Esophagus (tissue), 2 donors: ENCODE measurements around the gene RTP3. TPM values are rescaled to one million over a fixed set of nuclear protein-coding genes. Genes with fewer than 3 reads are reported as not detected.

Source experiments
- H3K27ac ChIP-seq, 2 donors: one replicate each; pipeline ENCODE4 v1.5.1; 2013; ENCODE audit warnings: low read depth in 2 of 2, mild to moderate bottlenecking in 2 of 2, inconsistent platforms in 1 of 2, low read length in 1 of 2, moderate library complexity in 1 of 2
- H3K27me3 ChIP-seq, 2 donors: one replicate each; pipeline ENCODE4 v1.6.1; 2013; ENCODE audit warnings: low read length in 2 of 2, control low read depth in 1 of 2, mild to moderate bottlenecking in 1 of 2; ENCODE audit not compliant: insufficient read depth in 2 of 2, control insufficient read depth in 1 of 2
- H3K36me3 ChIP-seq, 2 donors: one replicate each; pipeline ENCODE4 v1.6.1; 2013; ENCODE audit warnings: low read length in 1 of 2; ENCODE audit not compliant: control insufficient read depth in 2 of 2, insufficient read depth in 2 of 2
- H3K4me1 ChIP-seq, 2 donors: one replicate each; pipeline ENCODE4 v1.6.1; 2013; ENCODE audit warnings: low read length in 1 of 2; ENCODE audit not compliant: control insufficient read depth in 2 of 2, insufficient read depth in 2 of 2
- H3K4me3 ChIP-seq, 2 donors: one replicate each; pipeline ENCODE4 v1.5.1; 2013; ENCODE audit warnings: low read length in 2 of 2, mild to moderate bottlenecking in 2 of 2, low read depth in 1 of 2, moderate library complexity in 1 of 2
- H3K9me3 ChIP-seq, 2 donors: one replicate each; pipeline ENCODE4 v1.6.1; 2013; ENCODE audit warnings: mild to moderate bottlenecking in 2 of 2, low read depth in 1 of 2, low read length in 1 of 2, moderate library complexity in 1 of 2; ENCODE audit not compliant: control insufficient read depth in 2 of 2, insufficient read depth in 1 of 2
- WGBS, 2 donors: extraction: QIAGEN DNeasy Blood & Tissue Kit; methylation state at CpG; one replicate each; pipeline ENCODE4 v1.1.7; 2013; 5-methylcytosine and 5-hydroxymethylcytosine counted together
- polyA plus RNA-seq, 2 donors: library from polyadenylated mRNA; stranded (reverse); fragments of 200-250 nt; gene quantifications; one replicate each; pipeline ENCODE4 v1.2.3, GENCODE V29; 2013
- donor health status: healthy with polysubstance abuse.
- donor health status: Bipolar disorder and iron deficiency.

The RTP3 gene
- polyA plus RNA-seq, 2 donors = not detected

DNA sequence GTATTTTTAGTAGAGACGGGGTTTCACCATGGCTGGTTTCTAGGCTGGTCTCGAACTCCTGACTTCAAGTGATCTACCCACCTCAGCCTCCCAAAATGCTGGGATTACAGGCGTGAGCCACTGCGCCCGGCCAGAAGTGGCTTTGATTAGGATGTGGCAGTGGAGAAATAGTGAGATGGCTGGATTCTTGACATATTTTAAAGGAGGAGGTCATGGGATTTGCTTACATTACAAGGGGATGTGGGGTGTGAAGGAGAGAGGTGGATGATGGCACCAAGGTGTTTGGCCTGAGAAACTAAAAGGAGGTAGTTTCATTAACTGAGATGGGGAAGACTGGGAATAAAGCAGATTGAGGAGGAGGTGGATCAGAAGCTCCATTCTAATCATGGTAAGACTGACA, 18.1 kb upstream of the RTP3 start:
- Histone ChIP-seq H3K27me3 (no peaks in the 10 kb centered on the region), H3K9me3 (peaks cover 0 to 3% of the 10 kb centered on the region in 2 donors), H3K4me3 (no peak overlapping the region), H3K4me1 (no peaks in the 10 kb centered on the region), H3K27ac (no peak overlapping the region), H3K36me3 (no peaks in the 10 kb centered on the region)
- 76 to 84% methylated on average over 5 of the region's 5 CpGs for WGBS, 2 donors

DNA sequence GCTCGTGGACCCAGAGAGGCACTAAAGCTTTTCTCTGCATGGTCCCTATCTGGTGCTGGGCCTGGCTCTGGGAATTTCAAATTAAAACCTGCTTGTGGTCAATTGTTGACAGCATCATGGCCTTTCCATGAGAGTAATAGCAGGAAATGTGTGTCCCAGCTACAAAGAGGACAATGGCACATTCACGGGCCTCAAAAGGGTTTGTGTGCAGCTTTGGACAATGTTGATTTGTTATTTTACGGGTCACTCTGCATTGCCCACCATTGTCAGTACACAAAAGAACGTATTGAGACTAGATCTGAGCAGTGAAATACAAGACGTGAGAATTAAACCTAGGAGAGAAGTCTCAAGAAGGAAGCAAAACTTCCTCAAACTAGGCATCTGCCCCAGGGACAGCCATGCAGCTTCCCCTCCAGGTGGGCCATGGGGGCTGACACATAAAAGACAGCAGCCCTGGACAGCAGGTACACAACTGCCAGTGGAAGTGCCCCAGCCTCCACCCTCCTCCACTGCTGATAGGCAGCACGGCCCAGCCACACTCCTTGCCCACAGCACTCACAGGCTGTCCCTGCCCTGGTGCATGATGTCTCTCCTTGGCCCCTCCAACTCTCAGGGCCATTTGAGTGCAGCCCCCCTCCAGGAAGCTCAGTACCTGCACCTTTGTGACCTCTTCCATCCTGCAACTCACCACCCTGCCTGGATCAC, 17.1 kb upstream of the RTP3 start:
- H3K27me3 ChIP-seq = no peaks in the 10 kb centered on the region
- peaks cover 0 to 3% of the 10 kb centered on the region in 2 donors for H3K9me3 ChIP-seq
- 87 to 88% methylated on average over 6 of the region's 6 CpGs for WGBS, 2 donors
- H3K4me1 ChIP-seq = no peaks in the 10 kb centered on the region
- no peaks in the 10 kb centered on the region for H3K36me3 ChIP-seq
- no peak overlapping the region for H3K4me3 ChIP-seq
- no peak overlapping the region for H3K27ac ChIP-seq

DNA sequence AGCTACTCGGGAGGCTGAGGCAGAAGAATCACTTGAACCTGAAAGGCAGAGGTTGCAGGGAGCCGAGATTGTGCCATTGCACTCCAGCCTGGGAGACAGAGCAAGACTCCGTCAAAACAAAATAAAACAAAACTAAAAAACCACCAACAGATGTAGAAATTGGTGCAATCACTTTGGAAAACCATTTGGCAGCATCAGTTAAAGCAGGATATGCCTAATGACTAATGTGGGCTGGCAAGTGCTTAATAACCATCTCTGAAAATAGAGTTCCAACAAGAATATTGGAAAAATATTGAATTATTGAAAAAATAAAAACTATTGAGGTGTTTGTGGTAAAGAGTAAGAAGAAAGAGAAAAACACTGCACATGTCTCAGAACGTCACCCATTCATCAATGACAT, 16.1 kb upstream of the RTP3 start:
- H3K4me1 ChIP-seq = no peaks in the 10 kb centered on the region
- peaks cover 0 to 3% of the 10 kb centered on the region in 2 donors for H3K9me3 ChIP-seq
- WGBS, 2 donors = 77 to 86% methylated on average over 4 of the region's 4 CpGs
- no peaks in the 10 kb centered on the region for H3K36me3 ChIP-seq
- no peak overlapping the region for H3K4me3 ChIP-seq
- no peaks in the 10 kb centered on the region for H3K27me3 ChIP-seq
- H3K27ac ChIP-seq = no peak overlapping the region

DNA sequence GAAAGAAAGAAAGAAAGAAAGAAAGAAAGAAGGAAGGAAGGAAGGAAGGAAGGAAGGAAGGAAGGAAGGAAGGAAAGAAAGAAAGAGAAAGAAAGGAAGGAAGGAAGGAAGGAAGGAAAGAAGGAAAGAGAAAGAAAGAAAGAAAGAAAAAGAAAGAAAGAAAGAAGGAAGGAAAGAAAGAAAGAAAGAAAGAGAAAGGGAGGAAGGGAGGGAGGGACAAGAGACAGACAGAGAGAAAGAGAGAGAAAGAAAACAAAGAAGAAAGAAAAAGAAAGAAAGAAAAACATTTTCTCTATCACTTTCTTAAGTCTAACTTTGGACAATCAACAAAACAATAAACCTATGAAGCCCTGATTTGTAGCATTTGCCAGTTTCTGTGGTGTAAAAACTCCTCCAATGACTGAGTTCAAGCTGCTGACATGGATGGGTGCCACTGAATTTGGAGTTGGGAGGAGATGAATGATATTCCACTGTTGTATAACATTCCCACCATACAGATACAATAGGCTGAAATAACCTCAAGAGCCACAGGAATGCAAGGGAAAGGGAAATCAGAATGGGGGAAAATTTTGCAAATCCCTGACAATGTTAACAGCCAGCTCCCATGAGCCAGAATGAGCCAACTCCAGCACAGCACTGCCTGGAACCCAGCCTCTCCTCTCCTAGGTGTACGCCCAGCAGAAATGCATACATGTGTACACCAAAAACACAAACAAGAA, 15.0 kb upstream of the RTP3 start:
- Histone ChIP-seq H3K36me3 (no peaks in the 10 kb centered on the region), H3K9me3 (no peaks in the 10 kb centered on the region), H3K27ac (no peak overlapping the region), H3K4me1 (no peaks in the 10 kb centered on the region), H3K4me3 (no peak overlapping the region), H3K27me3 (no peaks in the 10 kb centered on the region)
- whole genome bisulfite sequencing, 2 donors = 52 to 56% methylated on average over 1 of the region's 1 CpG

DNA sequence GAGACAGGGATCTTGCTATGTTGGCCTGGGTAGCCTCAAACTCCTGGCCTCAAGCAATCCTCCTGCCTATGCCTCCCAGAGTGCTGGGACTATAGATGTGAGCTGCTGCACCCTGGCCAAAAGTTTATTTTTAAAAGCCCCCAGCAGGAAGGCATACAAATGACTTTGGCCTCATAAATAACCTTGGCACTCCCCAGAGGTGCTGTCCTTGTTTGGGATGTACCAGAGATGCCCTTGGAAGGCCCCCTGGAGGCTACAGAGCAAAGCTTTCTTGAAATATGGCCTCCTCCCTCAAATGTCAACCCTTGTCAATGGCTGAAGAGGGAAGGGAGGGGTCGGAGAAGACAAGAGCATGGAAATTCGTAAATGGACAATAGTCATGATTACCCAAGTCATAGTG, 14.0 kb upstream of the RTP3 start:
- Histone ChIP-seq H3K4me3 (no peak overlapping the region), H3K27ac (no peak overlapping the region), H3K4me1 (peaks cover 0 to under 1% of the 10 kb centered on the region in 2 donors), H3K36me3 (no peaks in the 10 kb centered on the region), H3K27me3 (no peaks in the 10 kb centered on the region), H3K9me3 (no peaks in the 10 kb centered on the region)
- 94 to 95% methylated on average over 2 of the region's 2 CpGs for WGBS, 2 donors

DNA sequence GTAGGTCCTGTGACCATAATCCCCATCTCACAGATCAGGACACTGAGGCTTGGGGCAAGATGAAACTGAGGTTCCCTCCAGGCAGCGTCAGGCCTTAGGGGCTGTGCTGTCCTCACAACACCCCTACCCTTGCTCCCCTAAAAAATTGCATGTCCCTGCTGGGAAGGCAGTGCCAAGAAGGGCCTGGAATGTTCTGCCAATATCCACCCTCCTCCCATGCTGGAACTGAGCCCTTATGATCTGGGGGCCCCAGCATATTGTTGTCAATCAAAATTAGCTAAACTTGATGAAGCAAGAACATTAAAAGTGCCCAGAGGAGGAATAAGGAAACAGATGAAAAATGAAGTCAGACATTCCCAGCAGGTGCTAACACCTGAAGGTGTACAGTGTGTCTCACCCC, 13.4 kb upstream of the RTP3 start:
- 83 to 94% methylated on average over 1 of the region's 1 CpG for WGBS, 2 donors
- H3K27me3 ChIP-seq = no peaks in the 10 kb centered on the region
- no peaks in the 10 kb centered on the region for H3K36me3 ChIP-seq
- H3K4me3 ChIP-seq = no peak overlapping the region
- no peak overlapping the region for H3K27ac ChIP-seq
- peaks cover 0 to 4% of the 10 kb centered on the region in 2 donors for H3K4me1 ChIP-seq
- H3K9me3 ChIP-seq = no peaks in the 10 kb centered on the region

DNA sequence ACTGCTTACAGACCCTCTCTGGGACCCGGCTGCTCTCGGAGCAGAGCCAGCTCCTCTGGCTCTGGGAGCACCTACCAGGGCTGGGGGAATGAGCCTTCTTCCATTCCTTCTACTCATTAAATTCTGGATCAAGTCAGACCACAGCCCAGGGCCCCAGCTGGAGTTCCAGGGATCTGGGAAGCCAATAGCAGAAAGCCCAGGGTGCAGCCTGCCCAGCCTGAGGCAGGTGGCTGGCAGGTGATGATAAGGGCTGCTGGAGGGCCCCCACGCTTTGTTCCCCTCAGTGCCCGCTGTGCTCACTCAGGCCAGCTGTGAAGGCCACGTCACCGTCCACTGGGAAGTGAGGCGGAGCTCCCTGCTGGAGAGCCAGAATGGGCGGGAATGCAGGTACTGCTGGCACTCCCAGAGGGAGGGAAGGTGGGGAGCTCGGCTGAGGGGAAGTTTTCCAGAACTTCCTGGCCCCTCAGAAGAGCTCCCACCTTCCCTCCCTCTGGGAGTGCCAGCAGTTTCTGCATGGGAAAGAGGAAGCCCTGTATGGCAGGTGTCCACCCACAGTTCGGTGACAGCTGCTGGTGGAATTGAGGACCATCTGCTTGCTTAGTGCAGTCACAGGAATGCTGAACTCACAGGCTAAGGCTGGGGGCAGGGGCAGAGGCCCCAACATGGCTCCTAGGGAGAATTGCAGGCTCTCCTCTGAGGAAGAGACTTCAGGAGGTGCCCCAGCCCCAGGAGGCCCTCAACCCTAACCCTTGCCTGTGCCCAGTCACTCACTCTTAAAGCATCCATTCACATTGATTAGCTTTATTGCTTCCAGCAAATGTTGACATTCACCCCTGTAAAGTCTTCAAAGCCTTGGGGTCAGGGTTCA, 12.6 kb upstream of the RTP3 start:
- Histone ChIP-seq H3K27ac (no peak overlapping the region), H3K9me3 (no peaks in the 10 kb centered on the region), H3K4me3 (no peak overlapping the region), H3K4me1 (peaks cover 0 to 4% of the 10 kb centered on the region in 2 donors), H3K27me3 (no peaks in the 10 kb centered on the region), H3K36me3 (no peaks in the 10 kb centered on the region)
- WGBS, 2 donors = 58 to 66% methylated on average over 10 of the region's 10 CpGs

DNA sequence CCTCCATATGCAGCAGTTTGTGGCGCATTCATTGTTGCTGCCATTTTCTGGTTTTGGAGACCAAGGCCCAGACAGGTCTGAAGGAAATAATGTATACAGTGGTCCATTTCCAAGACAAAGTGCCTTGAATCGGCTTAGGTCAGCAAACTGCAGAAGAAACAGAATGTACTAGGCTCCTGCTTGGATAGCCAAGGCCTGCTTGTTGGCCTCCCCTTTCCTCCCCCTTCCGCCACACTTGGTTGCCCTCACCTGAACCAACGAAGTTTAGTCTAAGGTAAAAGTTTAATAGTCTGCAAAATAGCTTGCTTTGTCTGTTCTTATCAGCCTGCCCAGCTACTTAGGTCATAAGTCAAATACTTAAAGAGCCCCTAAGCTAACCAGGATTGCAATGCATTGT, 12.0 kb upstream of the RTP3 start:
- Histone ChIP-seq H3K4me3 (no peak overlapping the region), H3K9me3 (no peaks in the 10 kb centered on the region), H3K27me3 (no peaks in the 10 kb centered on the region), H3K36me3 (no peaks in the 10 kb centered on the region), H3K4me1 (peaks cover 0 to 4% of the 10 kb centered on the region in 2 donors), H3K27ac (no peak overlapping the region)
- 80 to 89% methylated on average over 4 of the region's 4 CpGs for WGBS, 2 donors

DNA sequence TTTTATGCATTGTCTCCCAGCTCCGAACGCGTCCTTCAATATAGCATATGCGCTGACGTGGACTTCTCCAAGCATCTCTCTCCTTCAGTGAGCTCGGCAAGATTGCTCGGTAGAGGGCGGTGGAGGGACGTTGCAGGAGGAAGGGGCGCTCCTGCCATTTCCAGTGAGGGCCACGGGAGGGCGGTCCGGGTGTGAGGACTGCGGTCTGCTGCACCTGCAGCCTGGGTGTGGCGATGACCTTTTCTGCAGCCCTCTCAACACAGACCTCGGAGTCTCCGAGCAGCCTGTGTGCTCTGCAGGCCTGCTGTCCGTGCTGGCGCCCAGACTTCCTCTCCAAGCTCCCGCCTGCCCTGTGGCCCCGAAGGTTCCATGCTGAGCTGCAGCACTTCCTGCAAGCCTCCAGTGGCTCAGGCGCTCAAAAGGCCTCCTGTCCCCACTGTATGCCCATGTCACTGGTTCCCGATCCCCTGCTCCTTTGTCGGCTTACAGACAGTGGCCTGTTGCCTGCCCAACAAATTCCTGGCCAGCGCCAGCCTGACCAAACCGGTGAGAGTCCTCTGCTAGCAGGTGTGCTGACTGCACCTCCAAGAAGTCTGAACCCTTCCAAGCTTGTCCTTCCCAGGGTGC, 8.9 kb upstream of the RTP3 start:
- no peaks in the 10 kb centered on the region for H3K9me3 ChIP-seq
- no peaks in the 10 kb centered on the region for H3K36me3 ChIP-seq
- H3K4me1 ChIP-seq = peaks cover 0 to 4% of the 10 kb centered on the region in 2 donors
- 10 to 13% methylated on average over 25 to 26 of the region's 26 CpGs for WGBS, 2 donors
- no peak overlapping the region for H3K4me3 ChIP-seq
- no peak overlapping the region for H3K27ac ChIP-seq
- H3K27me3 ChIP-seq = no peaks in the 10 kb centered on the region
